GM18870 (cell line): ENCODE measurements around the gene DSE.
"Not testable (repeated sequence)": the region's sequence is repeated elsewhere in the genome, so short reads cannot be mapped to it uniquely, and the experiment has no call there.

Experiments used
- ATAC-seq: cut with Tn5 transposase; IDR thresholded peaks from one replicate; pipeline ENCODE4 v1.9.1; 2021; ENCODE audit warnings: moderate library complexity; ENCODE audit not compliant: unreplicated experiment

DSE gene

GRCh38 chr6:116370760-116371119, at the start of gene DSE:
Gene DSE (plus strand): TSS chr6:116370947. CDS start chr6:116399251, 28,304 bp downstream.
- ATAC-seq, result peak; percentile 38

- not testable (repeated sequence) for ATAC-seq
These were observed 48.8 kb upstream of the DSE start for GRCh38 chr6:116321933-116322332.

- ATAC-seq, result no peak
These were observed 46.9 kb upstream of the DSE start for GRCh38 chr6:116323863-116324262.

- not testable (repeated sequence) for ATAC-seq
These were observed 45.1 kb upstream of the DSE start for GRCh38 chr6:116325634-116326132.

- ATAC-seq, result no peak
These were observed 44.5 kb upstream of the DSE start for GRCh38 chr6:116326181-116326671.

- no peak for ATAC-seq
These were observed 43.8 kb upstream of the DSE start for GRCh38 chr6:116326996-116327395.

- no peak for ATAC-seq
These were observed 42.8 kb upstream of the DSE start for GRCh38 chr6:116327803-116328527.

- ATAC-seq, result no peak
These were observed 42.2 kb upstream of the DSE start for GRCh38 chr6:116328528-116328903.

- no peak for ATAC-seq
These were observed 41.6 kb upstream of the DSE start for GRCh38 chr6:116329156-116329555.

- ATAC-seq, result no peak
These were observed 40.2 kb upstream of the DSE start for GRCh38 chr6:116330511-116330910.

- no peak for ATAC-seq
These were observed 38.7 kb upstream of the DSE start for GRCh38 chr6:116332096-116332495.

- ATAC-seq, result not testable (repeated sequence)
These were observed 35.9 kb upstream of the DSE start for GRCh38 chr6:116334638-116335409.

- ATAC-seq, result no peak
These were observed 35.0 kb upstream of the DSE start for GRCh38 chr6:116335612-116336215.

GRCh38 chr6:116338943-116339342, 31.8 kb upstream of the DSE start:
- ATAC-seq, result no peak

GRCh38 chr6:116340625-116341024, 30.1 kb upstream of the DSE start:
- ATAC-seq, result not testable (repeated sequence)

- ATAC-seq, result no peak
These were observed 21.5 kb upstream of the DSE start for GRCh38 chr6:116349216-116349615.

- no peak for ATAC-seq
These were observed 19.6 kb upstream of the DSE start for GRCh38 chr6:116351101-116351500.

- peak; percentile 79 for ATAC-seq
These were observed 18.0 kb upstream of the DSE start for GRCh38 chr6:116352515-116353471.

GRCh38 chr6:116354236-116354635, 16.5 kb upstream of the DSE start:
- ATAC-seq, result no peak

GRCh38 chr6:116355796-116356195, 15.0 kb upstream of the DSE start:
- no peak for ATAC-seq
